Ascending aorta (tissue), 2 donors: ENCODE measurements around the gene ADAMTS7. TPM values are rescaled to one million over a fixed set of nuclear protein-coding genes. Genes with fewer than 3 reads are reported as not detected.
A peak's percentile ranks its signal among the peaks of the same experiment; 100 is the strongest.
"Not testable (repeated sequence)": the region's sequence is repeated elsewhere in the genome, so short reads cannot be mapped to it uniquely, and the experiment has no call there.

Experiments used
- DNase-seq, 2 donors: peaks; one replicate each; pipeline ENCODE4 v3.0.0-alpha.2; 2019; ENCODE audit warnings: low spot score in 2 of 2
- H3K27ac ChIP-seq, 2 donors: fragments of 200-600 bp; sonication (generic); one replicate each; pipeline ENCODE4 v1.5.1; 2016 to 2017; ENCODE audit warnings: mild to moderate bottlenecking in 1 of 2
- H3K27me3 ChIP-seq: fragments of 200-600 bp; sonication (generic); one replicate; pipeline ENCODE4 v1.5.1; 2017
- H3K36me3 ChIP-seq, 2 donors: fragments of 200-600 bp; sonication (generic); one replicate each; pipeline ENCODE4 v1.5.1; 2016
- H3K4me1 ChIP-seq, 2 donors: fragments of 200-600 bp; sonication (generic); one replicate each; pipeline ENCODE4 v1.5.1; 2016 to 2017; ENCODE audit warnings: mild to moderate bottlenecking in 1 of 2
- H3K4me3 ChIP-seq, 2 donors: fragments of 200-600 bp; sonication (generic); one replicate each; pipeline ENCODE4 v1.5.1; 2016 to 2017; ENCODE audit warnings: mild to moderate bottlenecking in 1 of 2
- H3K9me3 ChIP-seq, 2 donors: fragments of 200-600 bp; sonication (generic); one replicate each; pipeline ENCODE4 v1.5.1; 2016
- intact Hi-C: fragments of 100-400 bp; cut with DNase I; formaldehyde crosslinking; loops from one replicate; pipeline ENCODE4 v1.15.1; 2023
- total RNA-seq: library from RNA; depleted of rRNA; stranded (reverse); fragments of >200 nt; gene quantifications from one replicate; pipeline ENCODE4 v1.1.0, GENCODE V29; 2016
- TF ChIP-seq, protein P1 (sequence below), 3 experiments: fragments of 200-600 bp in 2 of 3; fragments of 450-650 bp in 1 of 3; sonication (generic) in 2 of 3; IDR thresholded peaks; one replicate each; pipeline ENCODE4 v1.5.1; 2016 to 2019; ENCODE audit warnings: antibody characterized with exemption in 3 of 3, mild to moderate bottlenecking in 1 of 3, moderate library complexity in 1 of 3

Gene ADAMTS7
- total RNA-seq, 1 donor from 2014 or later: 33.3 TPM

- Histone ChIP-seq H3K4me3 (no peak overlapping the region), H3K27me3 (no peaks in the 10 kb centered on the region), H3K36me3 (no peaks in the 10 kb centered on the region), H3K9me3 (no peaks in the 10 kb centered on the region), H3K27ac (no peak overlapping the region), H3K4me1 (peaks cover 6 to 7% of the 10 kb centered on the region in 2 donors)
- TF ChIP-seq, protein P1, sequence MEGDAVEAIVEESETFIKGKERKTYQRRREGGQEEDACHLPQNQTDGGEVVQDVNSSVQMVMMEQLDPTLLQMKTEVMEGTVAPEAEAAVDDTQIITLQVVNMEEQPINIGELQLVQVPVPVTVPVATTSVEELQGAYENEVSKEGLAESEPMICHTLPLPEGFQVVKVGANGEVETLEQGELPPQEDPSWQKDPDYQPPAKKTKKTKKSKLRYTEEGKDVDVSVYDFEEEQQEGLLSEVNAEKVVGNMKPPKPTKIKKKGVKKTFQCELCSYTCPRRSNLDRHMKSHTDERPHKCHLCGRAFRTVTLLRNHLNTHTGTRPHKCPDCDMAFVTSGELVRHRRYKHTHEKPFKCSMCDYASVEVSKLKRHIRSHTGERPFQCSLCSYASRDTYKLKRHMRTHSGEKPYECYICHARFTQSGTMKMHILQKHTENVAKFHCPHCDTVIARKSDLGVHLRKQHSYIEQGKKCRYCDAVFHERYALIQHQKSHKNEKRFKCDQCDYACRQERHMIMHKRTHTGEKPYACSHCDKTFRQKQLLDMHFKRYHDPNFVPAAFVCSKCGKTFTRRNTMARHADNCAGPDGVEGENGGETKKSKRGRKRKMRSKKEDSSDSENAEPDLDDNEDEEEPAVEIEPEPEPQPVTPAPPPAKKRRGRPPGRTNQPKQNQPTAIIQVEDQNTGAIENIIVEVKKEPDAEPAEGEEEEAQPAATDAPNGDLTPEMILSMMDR (IDR thresholded peaks at IDR 0.05): no peak
- DNase-seq: no peak
- intact Hi-C loops: no loop called here
Observed at GRCh38 chr15:78807359-78807758, 3.9 kb downstream of the ADAMTS7 start.

- Histone ChIP-seq H3K27ac (no peak overlapping the region), H3K4me3 (no peak overlapping the region), H3K9me3 (no peaks in the 10 kb centered on the region), H3K4me1 (no peaks in the 10 kb centered on the region), H3K27me3 (no peaks in the 10 kb centered on the region), H3K36me3 (no peaks in the 10 kb centered on the region)
- TF ChIP-seq, protein P1 (IDR thresholded peaks at IDR 0.05): no peak
- no peak for DNase-seq
- intact Hi-C loops: no loop called here
Observed at GRCh38 chr15:78804391-78804792, 6.9 kb downstream of the ADAMTS7 start.

GRCh38 chr15:78800806-78801205, 10.5 kb downstream of the ADAMTS7 start:
- DNase-seq: no peak
- H3K36me3 ChIP-seq: peaks cover 3 to 7% of the 10 kb centered on the region in 2 donors
- H3K4me3 ChIP-seq: no peak overlapping the region
- no peaks in the 10 kb centered on the region for H3K27me3 ChIP-seq
- intact Hi-C loops: no loop called here
- peaks cover 0 to 11% of the 10 kb centered on the region in 2 donors for H3K4me1 ChIP-seq
- H3K27ac ChIP-seq: no peak overlapping the region
- TF ChIP-seq, protein P1 (IDR thresholded peaks at IDR 0.05): no peak
- H3K9me3 ChIP-seq: no peaks in the 10 kb centered on the region

GRCh38 chr15:78800189-78800588, 11.1 kb downstream of the ADAMTS7 start:
- no peak for DNase-seq
- no peak overlapping the region for H3K27ac ChIP-seq
- TF ChIP-seq, protein P1 (IDR thresholded peaks at IDR 0.05): no peak
- intact Hi-C loops: no loop called here
- H3K4me1 ChIP-seq: peaks cover 0 to 11% of the 10 kb centered on the region in 2 donors
- no peaks in the 10 kb centered on the region for H3K27me3 ChIP-seq
- H3K9me3 ChIP-seq: no peaks in the 10 kb centered on the region
- H3K36me3 ChIP-seq: peaks cover 9 to 14% of the 10 kb centered on the region in 2 donors
- H3K4me3 ChIP-seq: no peak overlapping the region

DNA sequence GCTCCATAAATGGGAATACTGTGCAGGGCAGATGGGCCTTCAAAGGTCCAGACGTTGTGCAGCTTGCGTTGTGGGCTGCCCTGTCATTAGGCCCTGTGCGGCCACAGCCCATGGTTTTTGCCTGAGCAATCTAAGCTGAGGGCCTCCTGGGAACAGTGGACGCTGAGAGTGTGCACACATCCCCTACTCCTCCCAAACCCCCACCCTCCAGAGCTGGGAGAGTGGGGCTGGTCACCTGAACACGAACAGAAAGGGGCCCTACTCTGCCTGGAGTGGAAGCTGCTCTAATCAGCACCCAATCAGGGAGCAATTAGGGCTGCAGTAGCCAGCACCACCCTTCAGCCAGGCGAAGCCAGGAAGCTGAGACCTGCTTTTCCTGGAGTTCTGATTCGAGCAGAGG, 12.2 kb downstream of the ADAMTS7 start:
- H3K27ac ChIP-seq, H3K4me3 ChIP-seq, DNase-seq, H3K9me3 ChIP-seq, H3K27me3 ChIP-seq, intact Hi-C loops: not testable (repeated sequence)
- peaks cover 11 to 17% of the 10 kb centered on the region in 2 donors for H3K36me3 ChIP-seq
- H3K4me1 ChIP-seq: peaks cover 0 to 11% of the 10 kb centered on the region in 2 donors

DNA sequence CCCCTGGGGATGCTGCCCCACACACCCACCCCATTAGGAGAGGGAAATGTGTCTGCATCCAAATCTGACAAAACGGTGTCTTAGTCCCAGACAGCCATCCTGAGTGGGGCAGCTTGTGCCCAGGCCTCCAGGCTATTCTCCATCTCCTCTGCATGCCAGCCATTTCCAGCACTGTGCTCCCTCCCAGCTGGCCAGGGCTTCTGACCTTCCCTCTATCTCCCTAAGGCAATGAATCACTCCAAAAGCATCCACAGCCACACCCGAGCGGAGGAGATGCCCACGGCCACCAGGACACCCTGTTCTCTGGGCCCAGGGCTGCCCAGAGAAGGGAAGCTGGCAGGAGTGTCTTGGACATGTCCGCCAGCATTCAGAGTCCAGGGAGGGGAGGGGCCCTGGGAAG, 12.9 kb downstream of the ADAMTS7 start:
- intact Hi-C loops, H3K27me3 ChIP-seq, H3K9me3 ChIP-seq, H3K4me3 ChIP-seq: not testable (repeated sequence)
- peaks cover 0 to 11% of the 10 kb centered on the region in 2 donors for H3K4me1 ChIP-seq
- DNase-seq: peak in 1 of 2 donors; percentile 75
- peaks cover 11 to 19% of the 10 kb centered on the region in 2 donors for H3K36me3 ChIP-seq
- peak overlapping the region; percentile 27 to 61 for H3K27ac ChIP-seq

GRCh38 chr15:78797951-78798350, 13.3 kb downstream of the ADAMTS7 start:
- no peak overlapping the region for H3K4me3 ChIP-seq
- no peaks in the 10 kb centered on the region for H3K27me3 ChIP-seq
- H3K27ac ChIP-seq: peak overlapping the region; percentile 27 to 61
- DNase-seq: no peak
- peaks cover 11 to 19% of the 10 kb centered on the region in 2 donors for H3K36me3 ChIP-seq
- peaks cover 0 to 11% of the 10 kb centered on the region in 2 donors for H3K4me1 ChIP-seq
- no peaks in the 10 kb centered on the region for H3K9me3 ChIP-seq
- TF ChIP-seq, protein P1 (IDR thresholded peaks at IDR 0.05): no peak
- intact Hi-C loops: no loop called here
